Measurements from ENCODE around the gene LYST. TPM values are rescaled to one million over a fixed set of nuclear protein-coding genes. Genes with fewer than 3 reads are reported as not detected.

The LYST gene
- total RNA-seq, 1 donor: 30.4 TPM

- peak; percentile 38 for DNase-seq (ENCODE audit: low read depth)
- no peak overlapping the region for H3K4me3 ChIP-seq (ENCODE audit: low read depth, low read length)
- no peak for TF ChIP-seq CTCF (IDR thresholded peaks at IDR 0.05; ENCODE audit: insufficient read depth, low read length)
Measured at GRCh38 chr1:235822685-235823084, 44.0 kb downstream of the LYST start.

GRCh38 chr1:235821361-235821981 lies 45.2 kb downstream of the LYST start:
- DNase-seq (ENCODE audit: low read depth): peak; percentile 59
- H3K4me3 ChIP-seq (ENCODE audit: low read depth, low read length): no peak overlapping the region
- peak; percentile 26 for TF ChIP-seq CTCF (IDR thresholded peaks at IDR 0.05; ENCODE audit: insufficient read depth, low read length)

GRCh38 chr1:235820061-235820460 lies 46.6 kb downstream of the LYST start:
- DNase-seq (ENCODE audit: low read depth): no peak
- no peak for TF ChIP-seq CTCF (IDR thresholded peaks at IDR 0.05; ENCODE audit: insufficient read depth, low read length)
- no peak overlapping the region for H3K4me3 ChIP-seq (ENCODE audit: low read depth, low read length)

- TF ChIP-seq CTCF (IDR thresholded peaks at IDR 0.05; ENCODE audit: insufficient read depth, low read length): no peak
- no peak for DNase-seq (ENCODE audit: low read depth)
- no peak overlapping the region for H3K4me3 ChIP-seq (ENCODE audit: low read depth, low read length)
Measured at GRCh38 chr1:235818632-235819136, 48.0 kb downstream of the LYST start.

- H3K4me3 ChIP-seq (ENCODE audit: low read depth, low read length): no peak overlapping the region
- DNase-seq (ENCODE audit: low read depth): no peak
- no peak for TF ChIP-seq CTCF (IDR thresholded peaks at IDR 0.05; ENCODE audit: insufficient read depth, low read length)
Measured at GRCh38 chr1:235817101-235817728, 49.5 kb downstream of the LYST start.

- H3K4me3 ChIP-seq (ENCODE audit: low read depth, low read length): no peak overlapping the region
- TF ChIP-seq CTCF (IDR thresholded peaks at IDR 0.05; ENCODE audit: insufficient read depth, low read length): no peak
- DNase-seq (ENCODE audit: low read depth): peak; percentile 58
Measured at GRCh38 chr1:235809688-235810397, 56.9 kb downstream of the LYST start.
